HG03045 (cell line): ENCODE data around the gene PI4KA.
"Not testable (repeated sequence)": the region's sequence is repeated elsewhere in the genome, so short reads cannot be mapped to it uniquely, and the experiment has no call there.

Source experiments
- ATAC-seq: cut with Tn5 transposase; IDR thresholded peaks from one replicate; pipeline ENCODE4 v1.9.1; 2021; ENCODE audit warnings: mild to moderate bottlenecking, moderate library complexity; ENCODE audit not compliant: unreplicated experiment

The PI4KA gene

GRCh38 chr22:20779014-20779817 lies 79.4 kb downstream of the PI4KA start:
- no peak for ATAC-seq

- ATAC-seq, result no peak
These were observed 81.0 kb downstream of the PI4KA start for GRCh38 chr22:20777420-20778177.

GRCh38 chr22:20776624-20777405 lies 81.8 kb downstream of the PI4KA start:
- ATAC-seq, result no peak

GRCh38 chr22:20775342-20775895 lies 83.2 kb downstream of the PI4KA start:
- no peak for ATAC-seq

- ATAC-seq, result no peak
These were observed 83.7 kb downstream of the PI4KA start for GRCh38 chr22:20774882-20775281.

GRCh38 chr22:20773793-20774212 lies 84.8 kb downstream of the PI4KA start, which contains the start of gene SERPIND1:
SERPIND1 (plus strand) TSS chr22:20774113; CDS start chr22:20779313, 5,200 bp downstream.
- no peak for ATAC-seq

GRCh38 chr22:20771918-20772625 lies 86.5 kb downstream of the PI4KA start:
- ATAC-seq, result no peak

GRCh38 chr22:20769496-20769826 lies 89.2 kb downstream of the PI4KA start:
- ATAC-seq, result not testable (repeated sequence)

GRCh38 chr22:20766530-20766929 lies 92.1 kb downstream of the PI4KA start:
- ATAC-seq, result no peak

- no peak for ATAC-seq
These were observed 92.7 kb downstream of the PI4KA start for GRCh38 chr22:20765938-20766337.

GRCh38 chr22:20764729-20765128 lies 93.9 kb downstream of the PI4KA start:
- no peak for ATAC-seq

- no peak for ATAC-seq
These were observed 94.2 kb downstream of the PI4KA start for GRCh38 chr22:20764471-20764720.

- no peak for ATAC-seq
These were observed 94.8 kb downstream of the PI4KA start for GRCh38 chr22:20763630-20764470.

- no peak for ATAC-seq
These were observed 96.3 kb downstream of the PI4KA start for GRCh38 chr22:20762233-20762796.

GRCh38 chr22:20761536-20761935 lies 97.1 kb downstream of the PI4KA start:
- ATAC-seq, result no peak

- no peak for ATAC-seq
These were observed 98.5 kb downstream of the PI4KA start for GRCh38 chr22:20760084-20760483.

- ATAC-seq, result no peak
These were observed 99.9 kb downstream of the PI4KA start for GRCh38 chr22:20758688-20759087.

- ATAC-seq, result no peak
These were observed 101.8 kb downstream of the PI4KA start for GRCh38 chr22:20756846-20757245.

GRCh38 chr22:20752873-20753272 lies 105.7 kb downstream of the PI4KA start:
- ATAC-seq, result no peak
